ENCODE results near the gene MACROD2.

MACROD2 gene

GRCh38 chr20:14696478-14696877, 701.2 kb downstream of the MACROD2 start:
- in situ Hi-C loops (cut with MboI; ENCODE audit: low sequenced_read_pairs, unreplicated experiment), result no loop called here
- DNase-seq (ENCODE audit: low spot score), result no peak
- TF ChIP-seq CTCF (IDR thresholded peaks at IDR 0.05; ENCODE audit: borderline replicate concordance, control extremely low read depth, extremely low read depth, insufficient read depth, missing control alignments), result no peak

- in situ Hi-C loops (cut with MboI; ENCODE audit: low sequenced_read_pairs, unreplicated experiment), result no loop called here
- DNase-seq (ENCODE audit: low spot score), result no peak
- TF ChIP-seq CTCF (IDR thresholded peaks at IDR 0.05; ENCODE audit: borderline replicate concordance, control extremely low read depth, extremely low read depth, insufficient read depth, missing control alignments), result no peak
Observed at GRCh38 chr20:14696937-14697336, 701.6 kb downstream of the MACROD2 start.

DNA sequence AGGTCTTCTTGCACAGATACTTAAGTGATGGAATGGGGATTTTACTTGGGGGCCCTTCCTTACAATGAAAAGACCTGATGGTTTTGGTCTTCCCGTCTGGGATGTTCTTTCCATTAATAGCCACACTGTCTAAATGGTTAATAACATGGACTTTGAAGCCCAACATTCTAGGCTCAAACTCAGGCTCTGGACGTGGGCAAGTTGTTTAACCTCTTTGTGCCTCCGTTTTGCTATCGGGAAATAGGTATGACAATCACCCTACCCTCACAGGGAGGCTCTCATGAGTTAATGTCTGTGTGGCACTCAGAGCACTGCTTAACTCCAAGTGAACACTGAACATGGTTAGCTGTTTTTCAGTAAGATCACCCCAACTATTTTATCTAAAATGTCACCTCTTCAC, 702.8 kb downstream of the MACROD2 start:
- no peak for TF ChIP-seq CTCF (IDR thresholded peaks at IDR 0.05; ENCODE audit: borderline replicate concordance, control extremely low read depth, extremely low read depth, insufficient read depth, missing control alignments)
- no peak for DNase-seq (ENCODE audit: low spot score)
- in situ Hi-C loops (cut with MboI; ENCODE audit: low sequenced_read_pairs, unreplicated experiment), result no loop called here

GRCh38 chr20:14698605-14699373, 703.5 kb downstream of the MACROD2 start:
- in situ Hi-C loops (cut with MboI; ENCODE audit: low sequenced_read_pairs, unreplicated experiment), result no loop called here
- DNase-seq (ENCODE audit: low spot score), result no peak
- TF ChIP-seq CTCF (IDR thresholded peaks at IDR 0.05; ENCODE audit: borderline replicate concordance, control extremely low read depth, extremely low read depth, insufficient read depth, missing control alignments), result no peak

DNA sequence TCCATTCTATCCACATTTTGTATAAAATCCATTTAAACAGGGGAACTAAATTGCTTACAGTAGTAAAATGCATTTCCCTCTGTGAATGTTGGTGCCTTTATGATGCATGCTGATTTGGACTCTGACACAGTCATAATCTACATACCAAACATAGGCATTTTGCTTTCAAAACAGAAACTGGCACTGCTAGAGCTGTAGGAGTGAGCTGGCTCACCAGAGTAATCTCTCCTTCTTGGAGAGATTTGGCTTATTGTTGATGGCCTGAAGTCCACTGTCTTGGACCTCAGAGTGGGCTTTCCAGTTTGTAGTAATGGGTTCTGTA, 705.3 kb downstream of the MACROD2 start:
- DNase-seq (ENCODE audit: low spot score), result no peak

DNA sequence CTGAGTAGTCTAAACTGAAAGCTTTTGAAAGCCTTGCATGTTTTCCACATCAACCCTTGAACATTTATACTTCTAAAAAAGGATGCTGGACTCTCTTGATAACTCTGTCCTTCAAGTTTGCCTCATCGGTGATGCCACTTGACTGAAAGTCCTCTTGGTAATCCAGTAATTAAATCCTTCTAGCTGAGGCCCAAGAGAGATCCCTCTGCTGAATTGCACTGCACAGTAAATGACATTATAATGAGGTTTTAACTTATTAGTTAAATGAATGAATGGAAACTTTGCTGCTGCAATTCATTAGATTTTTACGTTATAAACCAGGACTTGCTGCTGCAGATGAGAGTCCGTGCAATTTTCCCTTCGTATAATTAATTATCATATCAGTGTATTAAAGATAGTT, 706.0 kb downstream of the MACROD2 start:
- no peak for TF ChIP-seq CTCF (IDR thresholded peaks at IDR 0.05; ENCODE audit: borderline replicate concordance, control extremely low read depth, extremely low read depth, insufficient read depth, missing control alignments)
- in situ Hi-C loops (cut with MboI; ENCODE audit: low sequenced_read_pairs, unreplicated experiment), result no loop called here
- no peak for DNase-seq (ENCODE audit: low spot score)

More for the DNA sequence above, 705.3 kb downstream of the MACROD2 start:
- in situ Hi-C loops (cut with MboI; ENCODE audit: low sequenced_read_pairs, unreplicated experiment), result no loop called here
- no peak for TF ChIP-seq CTCF (IDR thresholded peaks at IDR 0.05; ENCODE audit: borderline replicate concordance, control extremely low read depth, extremely low read depth, insufficient read depth, missing control alignments)

Data from GM13976 (cell line).